K562 (cell line): Measurements from ENCODE around the gene CTIF. TPM values are rescaled to one million over a fixed set of nuclear protein-coding genes. Genes with fewer than 3 reads are reported as not detected.

ENCODE experiments used
- ATAC-seq: fragments of 200-7000 bp; cut with Tn5 transposase; 3 replicates; pipeline ENCODE4 v1.9.1; 2020; ENCODE audit warnings: moderate library complexity
- BruUV-seq: library from RNA; stranded (reverse); fragments of 400-500 nt; replicated peaks from 2 replicates; lab custom pipeline; 2021; lab: Mats Ljungman, UMichigan
- CTCF ChIA-PET: fragments of 300-600 bp; formaldehyde crosslinking; extraction: SDS; loops from one replicate; lab custom pipeline; 2021; ENCODE audit warnings: low intra/inter-chr PET ratio; lab: Yijun Ruan, JAX
- POLR2A ChIA-PET: fragments of 300-600, 350-650 bp; sonication (Branson Sonifier 250); formaldehyde crosslinking; extraction: SDS; loops from one replicate; lab custom pipeline; 2021; ENCODE audit warnings: antibody characterized with exemption, inconsistent platforms; lab: Yijun Ruan, JAX
- DNase-seq, 4 experiments: peaks; one replicate each; pipeline versions ENCODE4 v3.0.0 to v3.0.0-alpha.2; 2011 to 2018; ENCODE audit warnings: low spot score in 3 of 4, mixed read lengths in 3 of 4; ENCODE audit errors: extremely low read depth in 1 of 4
- FAIRE-seq: peaks from 2 replicates; lab custom pipeline; 2011; peaks lifted over from hg19 to GRCh38; lab: Jason Lieb, UNC
- H2AFZ ChIP-seq: 2 replicates; pipeline ENCODE4 v1.6.0; 2011; ENCODE audit warnings: low read depth, low read length, control low read depth, inconsistent platforms
- H3K27ac ChIP-seq: fragments of 200-600 bp; 3 replicates; pipeline ENCODE4 v1.8.0; 2011; ENCODE audit warnings: low read depth, mild to moderate bottlenecking, control low read depth, inconsistent platforms, low read length, moderate library complexity, mixed read lengths; ENCODE audit errors: extremely low read depth
- H3K27me3 ChIP-seq, 2 experiments: fragments of 300-600 bp in 1 of 2; 2 replicates in 1 of 2; 3 replicates in 1 of 2; pipeline versions ENCODE4 v1.6.0 to v1.8.0; 2011; ENCODE audit warnings: inconsistent platforms in 2 of 2, low read length in 2 of 2, mild to moderate bottlenecking in 1 of 2, mixed read lengths in 1 of 2, moderate library complexity in 1 of 2; ENCODE audit not compliant: control insufficient read depth in 2 of 2, insufficient read depth in 2 of 2
- H3K36me3 ChIP-seq: fragments of 300-600 bp; 3 replicates; pipeline ENCODE4 v1.8.0; 2011; ENCODE audit warnings: mild to moderate bottlenecking, low read length, inconsistent platforms; ENCODE audit not compliant: control insufficient read depth, insufficient read depth
- H3K4me1 ChIP-seq, 2 experiments: fragments of 200-600 bp in 1 of 2; replicated peaks in 1 of 2; 2 replicates in 1 of 2; 3 replicates in 1 of 2; pipeline versions ENCODE4 v1.5.1 to v1.8.0; 2011; ENCODE audit warnings: inconsistent platforms in 2 of 2, low read length in 2 of 2, mild to moderate bottlenecking in 1 of 2, mixed read lengths in 1 of 2, moderate library complexity in 1 of 2; ENCODE audit not compliant: control insufficient read depth in 2 of 2, insufficient read depth in 2 of 2
- H3K4me2 ChIP-seq: 2 replicates; pipeline ENCODE4 v1.6.1; 2011; ENCODE audit warnings: low read length, control low read depth, inconsistent platforms, mixed read lengths; ENCODE audit not compliant: insufficient read depth
- H3K4me3 ChIP-seq: fragments of 200-600 bp; sonication (generic), shearing (Covaris generic); 2 replicates; pipeline ENCODE4 v1.5.1; 2016; ENCODE audit warnings: control low read depth, inconsistent platforms
- H3K79me2 ChIP-seq: fragments of 200-600 bp; 3 replicates; pipeline ENCODE4 v1.8.0; 2011; ENCODE audit warnings: low read length, inconsistent platforms; ENCODE audit not compliant: control insufficient read depth, insufficient read depth
- H3K9ac ChIP-seq, 2 experiments: 2 replicates each; pipeline versions ENCODE4 v1.6.0 to v1.6.1; 2011; ENCODE audit warnings: low read depth in 2 of 2, low read length in 2 of 2, control low read depth in 1 of 2, inconsistent platforms in 1 of 2, mild to moderate bottlenecking in 1 of 2, mixed read lengths in 1 of 2; ENCODE audit not compliant: insufficient read depth in 1 of 2
- H3K9me1 ChIP-seq: one replicate; pipeline ENCODE4 v1.6.0; 2011; ENCODE audit warnings: inconsistent platforms, mild to moderate bottlenecking, low read length, moderate library complexity; ENCODE audit not compliant: control insufficient read depth, insufficient read depth
- H3K9me3 ChIP-seq: replicated peaks from 2 replicates; pipeline ENCODE4 v1.5.1; 2011; ENCODE audit warnings: low read depth, low read length, inconsistent platforms; ENCODE audit not compliant: control insufficient read depth, insufficient read depth
- H4K20me1 ChIP-seq: replicated peaks from 2 replicates; pipeline ENCODE4 v1.6.1; 2011; ENCODE audit warnings: low read length, inconsistent platforms, mixed read lengths; ENCODE audit not compliant: control insufficient read depth, insufficient read depth
- MAX ChIP-seq: sonication (generic); formaldehyde crosslinking; IDR thresholded peaks from 2 replicates; pipeline ENCODE4 v1.9.0; 2022; ENCODE audit warnings: mild to moderate bottlenecking, missing genetic modification reagents
- MED1 ChIP-seq: sonication (generic); formaldehyde crosslinking; IDR thresholded peaks from 2 replicates; pipeline ENCODE4 v1.8.1; 2023; ENCODE audit warnings: missing genetic modification reagents, borderline replicate concordance
- NEUROD1 ChIP-seq: fragments of 150-350 bp; IDR thresholded peaks from 2 replicates; pipeline ENCODE4 v1.6.1; 2014; ENCODE audit warnings: borderline replicate concordance, low read length, low read depth; ENCODE audit not compliant: partially characterized antibody
- NFIC ChIP-seq: fragments of 450-650 bp; IDR thresholded peaks from 2 replicates; pipeline ENCODE4 v1.6.1; 2017; ENCODE audit warnings: mild to moderate bottlenecking, inconsistent platforms
- NR2C1 ChIP-seq, 2 experiments: fragments of 450-650 bp; IDR thresholded peaks; 2 replicates each; pipeline ENCODE4 v1.6.1; 2017; ENCODE audit warnings: mild to moderate bottlenecking in 2 of 2, antibody characterized with exemption in 1 of 2, inconsistent platforms in 1 of 2, missing compliant biosample characterization in 1 of 2, missing genetic modification characterization in 1 of 2
- PYGO2 ChIP-seq: fragments of 450-650 bp; IDR thresholded peaks from 2 replicates; pipeline ENCODE4 v1.6.1; 2016; ENCODE audit warnings: mild to moderate bottlenecking, missing genetic modification characterization, moderate library complexity, missing compliant biosample characterization
- TAF1 ChIP-seq: IDR thresholded peaks from 2 replicates; pipeline ENCODE4 v1.6.1; 2011; ENCODE audit warnings: mild to moderate bottlenecking, low read length, moderate library complexity; ENCODE audit not compliant: insufficient read depth, control insufficient read depth, severe bottlenecking; ENCODE audit errors: extremely low read depth
- TEAD2 ChIP-seq: fragments of 450-650 bp; IDR thresholded peaks from 2 replicates; pipeline ENCODE4 v1.6.1; 2016; ENCODE audit warnings: missing genetic modification characterization, control low read depth, missing compliant biosample characterization
- ZBTB1 ChIP-seq: sonication (generic); formaldehyde crosslinking; IDR thresholded peaks from 2 replicates; pipeline ENCODE4 v1.8.1; 2023; ENCODE audit warnings: missing genetic modification reagents, low read depth, mild to moderate bottlenecking, borderline replicate concordance
- ZC3H4 ChIP-seq: sonication (generic); formaldehyde crosslinking; IDR thresholded peaks from 2 replicates; pipeline ENCODE4 v1.9.0; 2021; ENCODE audit warnings: missing genetic modification reagents, borderline replicate concordance
- WGBS: fragments of 100-300 bp; shearing (Covaris generic); methylation state at CpG from one replicate; pipeline ENCODE4 v1.1.6; 2016; ENCODE audit warnings: low coverage, mixed read lengths; ENCODE audit not compliant: insufficient coverage; ENCODE audit errors: missing lambda C conversion rate; 5-methylcytosine and 5-hydroxymethylcytosine counted together
- in situ Hi-C: fragments of 300-500 bp; cut with MboI; formaldehyde crosslinking; loops from 4 replicates; pipeline ENCODE4 v1.15.0; 2018; ENCODE audit warnings: inconsistent platforms, mixed read lengths
- intact Hi-C: fragments of 100-400 bp; cut with micrococcal nuclease; formaldehyde crosslinking; loops from 2 replicates; pipeline ENCODE4 v1.14.2; 2022
- polyA plus RNA-seq, 8 experiments: library from polyadenylated mRNA; depleted of rRNA in 4 of 8; stranded (reverse) in 5 of 8; unstranded in 3 of 8; fragments of >200 nt; fragmentation: Nextera tagmentation in 2 of 8; fragmentation: Illumina TruSeq in 1 of 8; extraction: Ambion mirVana in 2 of 8; extraction: Trizol in 1 of 8; gene quantifications; 2 replicates each; pipeline versions ENCODE4 v1.2.1 to v1.2.3, GENCODE V29; 2011 to 2014; ENCODE audit warnings: inconsistent platforms in 1 of 8, missing spikeins in 1 of 8
- total RNA-seq, 7 experiments: library from RNA; depleted of rRNA in 6 of 7; stranded (reverse); fragments of >200 nt in 6 of 7; fragmentation: Illumina TruSeq in 2 of 7; extraction: Trizol in 2 of 7; gene quantifications; 2 replicates each; pipeline versions ENCODE4 v1.2.1 to v1.2.3, GENCODE V29; 2011 to 2021; ENCODE audit warnings: low replicate concordance in 1 of 7
- TF ChIP-seq, protein P1 (sequence below): fragments of 250-450 bp; sonication (Bioruptor Pico); IDR thresholded peaks from 2 replicates; pipeline ENCODE4 v1.9.0; 2021; ENCODE audit warnings: mild to moderate bottlenecking
- TF ChIP-seq, protein P2 (sequence below): fragments of 200-800 bp; sonication (Bioruptor generic); IDR thresholded peaks from 2 replicates; pipeline ENCODE4 v1.6.1; 2017; ENCODE audit warnings: missing genetic modification characterization, missing compliant biosample characterization
- TF ChIP-seq, protein P3 (sequence below): IDR thresholded peaks from 2 replicates; pipeline ENCODE4 v1.6.1; 2012; ENCODE audit warnings: low read depth, low read length, improper control_type of control experiment, borderline replicate concordance

The CTIF gene
- total and polyA plus RNA-seq, 9 of the 15 experiments (the other 6 are each of a cell fraction or from before 2014, with no cell fraction given) = 0.17 to 11.5 (median 2.2) TPM

DNA sequence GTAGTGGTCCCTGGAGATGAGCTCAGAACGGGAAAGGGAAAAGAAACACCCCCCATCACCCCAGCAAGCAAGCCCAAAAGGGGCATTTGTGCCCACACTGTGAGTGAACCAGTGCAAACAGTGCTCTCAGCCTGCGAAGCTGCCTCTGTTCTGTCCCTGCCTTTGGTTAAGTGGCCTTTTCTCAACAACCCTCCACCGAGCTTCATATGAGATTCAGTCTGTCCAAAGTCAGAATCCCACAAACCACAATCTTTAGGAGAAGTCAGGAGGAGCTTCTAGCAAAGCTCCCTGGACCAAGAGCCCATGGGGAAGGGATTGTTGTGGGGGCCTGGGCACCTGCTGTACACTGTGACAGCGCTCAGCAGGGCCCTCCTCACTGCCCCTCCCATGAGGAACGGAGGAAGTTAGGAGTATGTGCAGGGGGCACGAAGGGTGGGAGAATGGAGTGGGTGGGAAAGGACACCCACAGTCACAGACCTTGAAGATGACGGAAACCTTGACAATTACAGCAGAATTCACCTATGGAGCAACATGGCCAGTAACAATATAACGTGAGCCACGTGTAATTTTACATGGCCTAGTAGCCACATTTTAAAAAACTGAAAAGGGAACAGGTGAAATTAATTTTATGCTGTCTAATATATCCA is 292.4 kb downstream of the CTIF start:
- no peak overlapping the region for H3K4me3 ChIP-seq
- BruUV-seq = no TSS peak
- DNase-seq (no peak), FAIRE-seq (no peak), ATAC-seq (no peak)
- no peaks in the 10 kb centered on the region for H3K9me3 ChIP-seq
- H3K36me3 ChIP-seq = no peaks in the 10 kb centered on the region
- H3K4me1 ChIP-seq = peaks cover 35 to 48% of the 10 kb centered on the region in 2 experiments
- no peak overlapping the region for H2AFZ ChIP-seq
- in situ Hi-C loops = no loop called here
- H3K79me2 ChIP-seq = no peaks in the 10 kb centered on the region
- H4K20me1 ChIP-seq = peaks cover 4% of the 10 kb centered on the region; the same call in 1 of the 2 replicates
- no peak overlapping the region for H3K4me2 ChIP-seq
- CTCF ChIA-PET = no interaction called here
- no peaks in the 10 kb centered on the region for H3K9me1 ChIP-seq
- POLR2A ChIA-PET = interaction anchor here (1.1 kb wide), 1 partner anchor 13 kb away, joined by 3 read pairs; no protein-coding TSS in a partner anchor
- WGBS = 66% methylated on average over 5 of the region's 9 CpGs
- no peak overlapping the region for H3K9ac ChIP-seq
- H3K27ac ChIP-seq = no peak overlapping the region
- intact Hi-C loops = no loop called here
- H3K27me3 ChIP-seq = no peaks in the 10 kb centered on the region
- TF ChIP-seq TAF1 (no peak), NFIC (no peak), ZC3H4 (CRISPR knock-in tag) (no peak), PYGO2 (tag) (no peak), NEUROD1 (no peak), MAX (CRISPR knock-in tag) (no peak), TEAD2 (tag) (no peak), NR2C1 (IDR thresholded peaks at IDR 0.05) (no peak), NR2C1 (tag; IDR thresholded peaks at IDR 0.05) (no peak), MED1 (CRISPR knock-in tag) (no peak), ZBTB1 (CRISPR knock-in tag) (no peak)
- TF ChIP-seq, protein P1, sequence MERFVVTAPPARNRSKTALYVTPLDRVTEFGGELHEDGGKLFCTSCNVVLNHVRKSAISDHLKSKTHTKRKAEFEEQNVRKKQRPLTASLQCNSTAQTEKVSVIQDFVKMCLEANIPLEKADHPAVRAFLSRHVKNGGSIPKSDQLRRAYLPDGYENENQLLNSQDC (CRISPR knock-in tag) = no peak
- TF ChIP-seq, protein P2, sequence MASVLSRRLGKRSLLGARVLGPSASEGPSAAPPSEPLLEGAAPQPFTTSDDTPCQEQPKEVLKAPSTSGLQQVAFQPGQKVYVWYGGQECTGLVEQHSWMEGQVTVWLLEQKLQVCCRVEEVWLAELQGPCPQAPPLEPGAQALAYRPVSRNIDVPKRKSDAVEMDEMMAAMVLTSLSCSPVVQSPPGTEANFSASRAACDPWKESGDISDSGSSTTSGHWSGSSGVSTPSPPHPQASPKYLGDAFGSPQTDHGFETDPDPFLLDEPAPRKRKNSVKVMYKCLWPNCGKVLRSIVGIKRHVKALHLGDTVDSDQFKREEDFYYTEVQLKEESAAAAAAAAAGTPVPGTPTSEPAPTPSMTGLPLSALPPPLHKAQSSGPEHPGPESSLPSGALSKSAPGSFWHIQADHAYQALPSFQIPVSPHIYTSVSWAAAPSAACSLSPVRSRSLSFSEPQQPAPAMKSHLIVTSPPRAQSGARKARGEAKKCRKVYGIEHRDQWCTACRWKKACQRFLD (CRISPR knock-in tag) = no peak
- TF ChIP-seq, protein P3, sequence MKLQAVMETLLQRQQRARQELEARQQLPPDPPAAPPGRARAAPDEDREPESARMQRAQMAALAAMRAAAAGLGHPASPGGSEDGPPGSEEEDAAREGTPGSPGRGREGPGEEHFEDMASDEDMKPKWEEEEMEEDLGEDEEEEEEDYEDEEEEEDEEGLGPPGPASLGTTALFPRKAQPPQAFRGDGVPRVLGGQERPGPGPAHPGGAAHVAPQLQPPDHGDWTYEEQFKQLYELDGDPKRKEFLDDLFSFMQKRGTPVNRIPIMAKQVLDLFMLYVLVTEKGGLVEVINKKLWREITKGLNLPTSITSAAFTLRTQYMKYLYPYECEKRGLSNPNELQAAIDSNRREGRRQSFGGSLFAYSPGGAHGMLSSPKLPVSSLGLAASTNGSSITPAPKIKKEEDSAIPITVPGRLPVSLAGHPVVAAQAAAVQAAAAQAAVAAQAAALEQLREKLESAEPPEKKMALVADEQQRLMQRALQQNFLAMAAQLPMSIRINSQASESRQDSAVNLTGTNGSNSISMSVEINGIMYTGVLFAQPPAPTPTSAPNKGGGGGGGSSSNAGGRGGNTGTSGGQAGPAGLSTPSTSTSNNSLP = no peak
